ENCODE data around the gene DAB1.

Gene DAB1

GRCh38 chr1:57319791-57320190 lies 104.1 kb downstream of the DAB1 start:
- DNase-seq, result no peak

GRCh38 chr1:57319165-57319564 lies 104.7 kb downstream of the DAB1 start:
- DNase-seq, result peak in 5 of 56 donors; percentile 2 to 26 (median 8)

DNA sequence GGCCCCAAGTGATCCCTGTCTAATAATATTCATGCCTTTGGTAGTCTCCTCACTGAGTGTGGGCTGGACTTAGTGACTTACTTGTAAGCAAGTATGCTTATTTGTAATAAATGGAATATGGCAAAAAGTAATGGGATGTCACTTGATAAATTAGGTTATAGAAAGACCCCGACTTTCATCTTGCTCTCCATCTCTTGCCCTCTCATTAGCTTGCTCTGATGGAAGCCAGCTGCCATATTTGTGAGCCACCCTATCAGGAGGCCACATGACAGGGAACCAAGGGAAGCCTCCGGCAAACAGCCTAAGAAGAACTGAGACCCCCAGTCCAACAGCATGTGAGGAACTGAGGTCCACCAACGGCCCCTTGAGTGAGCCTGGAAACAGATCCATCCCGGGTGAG lies 107.0 kb downstream of the DAB1 start:
- no peak for DNase-seq

- DNase-seq, result no peak
Measured at GRCh38 chr1:57316291-57316690, 107.6 kb downstream of the DAB1 start.

DNA sequence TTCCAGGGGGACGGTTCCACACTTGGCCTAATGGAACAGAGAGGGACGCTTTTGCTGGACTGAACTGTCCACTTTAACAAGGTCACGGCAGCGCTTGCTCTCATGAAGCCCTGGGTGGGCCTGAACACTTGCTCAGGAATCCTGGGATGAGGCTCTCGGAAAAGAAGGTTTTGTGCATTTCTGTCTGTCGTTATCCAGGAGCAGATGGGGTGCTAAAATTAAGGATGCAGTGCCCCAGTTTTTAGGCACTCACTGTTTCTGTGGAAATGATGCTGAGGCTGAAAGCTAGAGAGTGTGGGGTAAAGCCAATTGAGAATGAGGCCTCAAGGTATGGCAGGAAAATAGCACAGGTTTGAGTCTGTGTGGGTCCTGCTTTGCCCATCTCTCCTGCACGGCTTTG lies 111.0 kb downstream of the DAB1 start:
- DNase-seq, result peak in 3 of 56 donors; percentile 10 to 26 (median 26)

DNA sequence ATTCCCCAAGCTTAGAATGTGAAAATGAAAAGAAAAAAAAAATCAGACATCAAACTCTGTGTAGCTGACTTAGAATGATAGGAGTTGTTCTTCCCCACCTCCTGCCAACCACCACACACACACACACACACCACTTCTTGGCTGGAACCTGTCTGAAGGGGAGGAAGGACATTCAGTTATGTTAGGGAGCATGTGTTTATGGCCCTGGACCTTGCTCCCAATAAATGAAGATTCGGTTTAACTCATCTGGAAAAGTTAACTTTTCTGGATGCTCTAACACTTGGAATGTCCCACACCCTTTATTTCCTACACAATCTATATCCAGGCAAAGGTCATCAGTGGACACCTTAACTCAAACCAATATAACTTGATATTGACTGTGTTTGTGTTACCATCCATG lies 112.4 kb downstream of the DAB1 start:
- no peak for DNase-seq

- DNase-seq, result no peak
Measured at GRCh38 chr1:57311006-57311405, 112.9 kb downstream of the DAB1 start.

GRCh38 chr1:57309630-57310029 lies 114.2 kb downstream of the DAB1 start:
- no peak for DNase-seq

- no peak for DNase-seq
Measured at GRCh38 chr1:57307392-57308170, 116.3 kb downstream of the DAB1 start.

- DNase-seq, result no peak
Measured at GRCh38 chr1:57304591-57304990, 119.3 kb downstream of the DAB1 start.

DNA sequence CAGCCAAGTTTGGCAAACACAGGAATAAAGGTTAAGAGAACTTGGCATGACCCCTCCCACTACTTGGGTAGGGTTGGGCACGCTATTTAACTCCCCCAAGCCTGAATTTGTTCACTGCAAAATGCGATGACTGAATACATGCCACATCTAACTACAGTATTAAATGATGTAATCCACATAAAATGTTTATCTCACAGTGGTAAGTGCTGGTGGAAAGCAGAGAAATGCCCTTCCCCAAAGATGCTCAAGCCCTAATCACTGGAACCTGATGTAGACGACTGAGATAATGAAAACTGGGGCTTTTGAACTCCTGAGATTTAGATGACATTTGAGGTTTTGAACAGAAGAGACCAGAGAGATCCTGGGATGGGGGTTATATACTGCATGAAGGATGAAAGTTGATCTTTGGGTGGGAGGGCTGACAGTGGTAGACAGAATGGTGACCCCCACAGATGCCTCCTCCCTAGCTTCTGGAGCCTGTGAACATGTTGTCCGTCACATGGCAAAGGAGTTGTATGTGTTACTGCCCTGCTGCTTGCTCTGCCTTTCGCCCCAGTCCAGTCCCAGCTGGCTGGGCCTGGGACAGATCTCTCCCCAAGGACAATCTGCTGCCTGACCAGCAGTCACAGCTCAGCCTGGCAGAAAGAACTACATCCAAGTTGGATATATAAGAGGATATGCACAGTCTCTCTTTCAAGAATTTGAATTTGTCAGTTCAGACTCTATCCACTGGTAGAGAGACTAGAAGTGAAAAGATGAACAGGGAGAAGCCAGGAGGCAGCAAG lies 120.9 kb downstream of the DAB1 start:
- no peak for DNase-seq

GRCh38 chr1:57300186-57300585 lies 123.7 kb downstream of the DAB1 start:
- DNase-seq, result no peak

DNA sequence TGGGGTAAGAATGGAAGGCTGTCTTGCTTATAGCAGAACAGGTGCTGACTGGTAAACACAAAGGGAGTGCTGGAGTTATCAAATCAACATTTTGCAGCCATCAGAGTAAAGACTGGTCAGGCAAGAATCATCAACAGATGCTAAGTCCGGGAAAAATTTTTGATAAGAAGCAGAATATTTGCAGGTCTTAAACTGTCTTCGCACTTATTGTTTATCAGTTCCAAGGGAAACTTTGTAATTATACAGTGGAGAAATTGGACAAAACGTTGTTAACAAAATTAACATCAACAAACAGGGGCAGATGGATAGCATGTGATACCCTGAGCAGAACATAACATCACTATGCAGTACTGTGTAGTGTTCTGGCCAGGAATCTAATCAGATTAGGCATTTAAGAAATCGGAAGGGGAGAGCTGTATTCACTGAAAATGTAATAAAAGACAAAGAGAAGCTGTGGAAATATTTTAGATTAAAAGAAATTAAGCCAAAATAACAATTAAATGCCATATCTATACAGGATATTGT lies 127.1 kb downstream of the DAB1 start:
- no peak for DNase-seq

DNA sequence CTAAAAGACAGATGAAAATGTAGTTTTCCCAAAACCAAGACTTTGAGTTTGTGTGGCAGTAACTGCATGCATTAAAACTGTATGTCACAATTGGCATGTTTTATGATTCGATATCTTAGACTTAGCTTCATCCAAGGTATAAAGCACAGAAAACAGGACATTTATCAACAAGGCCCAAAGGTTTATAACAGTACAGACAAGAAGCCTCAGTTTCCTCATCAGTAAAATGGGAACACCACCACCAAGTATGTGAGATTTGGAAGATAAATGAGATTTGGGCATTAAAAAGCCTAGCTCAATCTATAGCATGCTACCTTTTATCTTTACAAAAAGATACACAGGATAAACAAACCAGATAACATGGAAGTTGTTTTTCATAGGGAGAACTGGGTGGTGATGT lies 128.5 kb downstream of the DAB1 start:
- no peak for DNase-seq

GRCh38 chr1:57294177-57294576 lies 129.7 kb downstream of the DAB1 start:
- DNase-seq, result no peak

GRCh38 chr1:57293214-57293613 lies 130.6 kb downstream of the DAB1 start:
- DNase-seq, result no peak

GRCh38 chr1:57289781-57290180 lies 134.1 kb downstream of the DAB1 start:
- DNase-seq, result no peak

DNA sequence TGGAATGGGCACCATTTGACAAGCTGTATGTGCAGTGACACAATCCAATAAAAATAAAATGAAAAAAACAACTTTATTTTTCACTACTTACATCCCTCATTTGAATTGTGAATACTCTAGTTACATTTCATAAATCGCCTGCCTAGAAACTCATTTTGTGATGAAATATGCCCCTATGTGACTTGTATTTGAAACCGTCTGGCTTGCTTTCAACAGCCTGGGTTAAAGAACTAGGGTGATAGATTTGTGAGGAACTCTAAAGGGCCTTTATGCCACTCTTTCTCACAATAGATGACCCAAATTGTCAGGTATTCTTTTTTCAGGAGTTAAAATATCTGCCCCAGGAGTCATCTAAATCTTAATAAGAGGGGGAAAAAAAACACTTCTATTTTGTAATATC lies 137.9 kb downstream of the DAB1 start:
- DNase-seq, result no peak

- no peak for DNase-seq
Measured at GRCh38 chr1:57282411-57282810, 141.4 kb downstream of the DAB1 start.

GRCh38 chr1:57281324-57281723 lies 142.5 kb downstream of the DAB1 start:
- DNase-seq, result no peak

DNA sequence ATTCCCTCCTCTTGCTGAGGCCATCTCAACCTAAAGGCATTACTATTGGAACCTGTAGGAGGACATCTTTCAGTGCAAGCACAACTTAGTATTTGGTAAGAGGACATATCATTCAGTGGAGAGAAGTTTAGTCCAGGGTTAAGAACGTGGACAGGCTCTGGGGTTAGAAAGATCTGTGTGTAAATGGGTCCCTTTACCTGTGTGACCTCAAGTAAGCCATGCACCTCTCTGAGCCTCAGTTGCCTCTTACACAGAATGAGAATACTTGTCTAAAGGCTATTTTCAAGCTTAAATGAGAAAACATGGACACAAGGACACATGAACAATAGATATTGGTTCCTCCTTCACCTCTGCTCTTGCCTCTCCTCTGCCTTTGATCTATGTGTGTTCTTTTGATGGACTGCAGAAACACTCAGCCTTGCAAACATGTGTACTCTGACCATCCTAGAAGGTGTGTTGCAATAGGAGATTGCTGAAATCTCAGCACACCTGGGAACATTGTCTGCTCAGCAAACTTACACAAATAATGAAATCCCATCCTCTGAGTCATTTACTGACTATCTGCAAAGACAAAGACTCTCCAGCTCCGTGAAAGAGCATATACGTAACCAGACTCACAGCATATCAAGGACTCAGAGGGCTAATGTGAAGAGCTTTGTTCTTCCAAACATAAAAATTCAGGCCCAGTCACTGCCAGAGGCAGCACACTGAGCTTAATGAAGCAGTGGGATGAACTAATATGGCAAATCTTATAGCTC lies 143.8 kb downstream of the DAB1 start:
- DNase-seq, result no peak

DNA sequence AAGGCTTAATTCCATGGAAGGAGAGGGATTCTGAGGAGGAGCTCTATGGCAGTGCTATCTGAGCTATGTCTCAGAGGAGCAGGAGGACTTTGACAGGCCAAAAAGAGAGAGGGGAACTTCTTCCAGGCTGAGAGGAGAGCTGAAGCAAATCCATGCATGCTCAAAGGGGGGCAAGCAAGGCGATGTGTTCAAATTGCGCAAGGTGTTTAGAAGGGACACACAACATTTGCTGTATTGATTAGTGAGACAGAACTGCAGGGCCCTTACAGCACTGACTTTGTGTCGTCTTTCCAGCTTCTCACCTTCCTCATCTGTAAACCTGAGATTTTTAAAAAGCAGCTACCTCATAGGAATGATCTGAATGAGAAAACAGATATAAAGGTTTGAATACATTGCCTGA lies 145.3 kb downstream of the DAB1 start:
- no peak for DNase-seq

All from amygdala (tissue), 56 donors.